ENCODE data around the gene MFSD2B. TPM values are rescaled to one million over a fixed set of nuclear protein-coding genes. Genes with fewer than 3 reads are reported as not detected.

MFSD2B gene
- total and polyA plus RNA-seq, 2 donors (not counting 3 experiments of a cell fraction or from before 2014, with no cell fraction given), result 0.29 to 0.82 TPM

- no peaks in the 10 kb centered on the region for H3K79me2 ChIP-seq (ENCODE audit: control insufficient read depth, insufficient read depth, low read length)
- no peak overlapping the region for H3K4me3 ChIP-seq (replicated peaks in 1 of 3; ENCODE audit: insufficient read depth in 1 of 3, low read depth in 1 of 3, low read length in 3 of 3)
- H3K4me2 ChIP-seq (ENCODE audit: insufficient read depth, low read length), result no peak overlapping the region
- H3K27ac ChIP-seq (ENCODE audit: insufficient read depth, low read depth, low read length), result no peak overlapping the region
- H2AFZ ChIP-seq (ENCODE audit: low read depth, low read length), result no peak overlapping the region
- intact Hi-C loops (cut with micrococcal nuclease) (no loop called here), dilution Hi-C loops (cut with MboI; ENCODE audit: extremely low pct_ligation_motif_present, low sequenced_read_pairs) (no loop called here)
- H3K27me3 ChIP-seq (ENCODE audit: control insufficient read depth in 2 of 2, insufficient read depth in 2 of 2, low read length in 2 of 2), result no peaks in the 10 kb centered on the region
- no peaks in the 10 kb centered on the region for H3K4me1 ChIP-seq (ENCODE audit: control insufficient read depth, extremely low read depth, insufficient read depth, low read length)
- no TSS peak for BruUV-seq (replicated peaks)
- no peak for TF ChIP-seq MYC (IDR thresholded peaks at IDR 0.05; ENCODE audit: low read depth, low read length)
- no peak for TF ChIP-seq JUN (IDR thresholded peaks at IDR 0.05; ENCODE audit: borderline replicate concordance, insufficient read depth, insufficient read length, low read depth)
- TF ChIP-seq, protein P1, sequence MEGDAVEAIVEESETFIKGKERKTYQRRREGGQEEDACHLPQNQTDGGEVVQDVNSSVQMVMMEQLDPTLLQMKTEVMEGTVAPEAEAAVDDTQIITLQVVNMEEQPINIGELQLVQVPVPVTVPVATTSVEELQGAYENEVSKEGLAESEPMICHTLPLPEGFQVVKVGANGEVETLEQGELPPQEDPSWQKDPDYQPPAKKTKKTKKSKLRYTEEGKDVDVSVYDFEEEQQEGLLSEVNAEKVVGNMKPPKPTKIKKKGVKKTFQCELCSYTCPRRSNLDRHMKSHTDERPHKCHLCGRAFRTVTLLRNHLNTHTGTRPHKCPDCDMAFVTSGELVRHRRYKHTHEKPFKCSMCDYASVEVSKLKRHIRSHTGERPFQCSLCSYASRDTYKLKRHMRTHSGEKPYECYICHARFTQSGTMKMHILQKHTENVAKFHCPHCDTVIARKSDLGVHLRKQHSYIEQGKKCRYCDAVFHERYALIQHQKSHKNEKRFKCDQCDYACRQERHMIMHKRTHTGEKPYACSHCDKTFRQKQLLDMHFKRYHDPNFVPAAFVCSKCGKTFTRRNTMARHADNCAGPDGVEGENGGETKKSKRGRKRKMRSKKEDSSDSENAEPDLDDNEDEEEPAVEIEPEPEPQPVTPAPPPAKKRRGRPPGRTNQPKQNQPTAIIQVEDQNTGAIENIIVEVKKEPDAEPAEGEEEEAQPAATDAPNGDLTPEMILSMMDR (IDR thresholded peaks at IDR 0.05; ENCODE audit: extremely low read depth in 1 of 2, insufficient read depth in 1 of 2, low read depth in 1 of 2, low read length in 2 of 2), result no peak
- no peak for TF ChIP-seq MAX (IDR thresholded peaks at IDR 0.05; ENCODE audit: insufficient read depth, insufficient read length)
- TF ChIP-seq GATA2 (IDR thresholded peaks at IDR 0.05; ENCODE audit: insufficient read depth, insufficient read length, low read depth, low read length), result no peak
- no peak for TF ChIP-seq POLR2AphosphoS5 (IDR thresholded peaks at IDR 0.05; ENCODE audit: insufficient read depth, low read depth, low read length)
- no peak for TF ChIP-seq POLR2A (IDR thresholded peaks at IDR 0.05; ENCODE audit: low read depth, low read length)
- TF ChIP-seq EZH2 (IDR thresholded peaks at IDR 0.05; ENCODE audit: borderline replicate concordance, low read depth, low read length, severe bottlenecking), result no peak
- TF ChIP-seq FOS (IDR thresholded peaks at IDR 0.05; ENCODE audit: borderline replicate concordance, insufficient read depth, low read length), result no peak
- no peak for FAIRE-seq
- no peaks in the 10 kb centered on the region for H3K9me1 ChIP-seq (replicated peaks; ENCODE audit: control insufficient read depth, extremely low read depth, insufficient read depth, low read length)
- no peaks in the 10 kb centered on the region for H4K20me1 ChIP-seq (replicated peaks; ENCODE audit: control insufficient read depth, extremely low read depth, insufficient read depth, low read length)
- DNase-seq (ENCODE audit: low read depth, low spot score), result no peak
- ChIA-PET POLR2A (no interaction called here), CTCF (no interaction called here)
- H3K36me3 ChIP-seq (ENCODE audit: control insufficient read depth in 2 of 2, extremely low read depth in 1 of 2, insufficient read depth in 2 of 2, low read length in 2 of 2), result peaks cover 0 to 3% of the 10 kb centered on the region in 2 experiments
- H3K9me3 ChIP-seq (replicated peaks; ENCODE audit: control insufficient read depth, insufficient read depth, low read length), result no peaks in the 10 kb centered on the region
- H3K9ac ChIP-seq (replicated peaks; ENCODE audit: extremely low read depth, insufficient read depth, low read length), result no peak overlapping the region
These were observed 33.0 kb upstream of the MFSD2B start for GRCh38 chr2:23976883-23977282.
